Suppressor macrophage treated with lipopolysaccharide for 4 hours (primary cell): ENCODE measurements around the gene GINS2.

ENCODE experiments used
- DNase-seq: peaks from one replicate; pipeline ENCODE4 v3.0.0-alpha.2; 2020

GINS2 gene

GRCh38 chr16:85637808-85638647 is 50.7 kb downstream of the GINS2 start:
- no peak for DNase-seq

- DNase-seq: no peak
Measured at GRCh38 chr16:85637061-85637807, 51.5 kb downstream of the GINS2 start.

- DNase-seq: no peak
Measured at GRCh38 chr16:85636234-85636812, 52.4 kb downstream of the GINS2 start.

GRCh38 chr16:85635545-85636140 is 53.1 kb downstream of the GINS2 start:
- DNase-seq: no peak

- no peak for DNase-seq
Measured at GRCh38 chr16:85634747-85635544, 53.8 kb downstream of the GINS2 start.

GRCh38 chr16:85633888-85634287 is 54.9 kb downstream of the GINS2 start:
- no peak for DNase-seq

- DNase-seq: no peak
Measured at GRCh38 chr16:85633438-85633743, 55.4 kb downstream of the GINS2 start.

- DNase-seq: no peak
Measured at GRCh38 chr16:85632709-85633437, 55.9 kb downstream of the GINS2 start.

- no peak for DNase-seq
Measured at GRCh38 chr16:85631802-85632393, 56.9 kb downstream of the GINS2 start.

GRCh38 chr16:85631230-85631629 is 57.5 kb downstream of the GINS2 start:
- no peak for DNase-seq

GRCh38 chr16:85629853-85630252 is 58.9 kb downstream of the GINS2 start:
- no peak for DNase-seq

GRCh38 chr16:85629326-85629725 is 59.4 kb downstream of the GINS2 start:
- no peak for DNase-seq

- no peak for DNase-seq
Measured at GRCh38 chr16:85628645-85629044, 60.1 kb downstream of the GINS2 start.

- no peak for DNase-seq
Measured at GRCh38 chr16:85628265-85628556, 60.5 kb downstream of the GINS2 start.

- no peak for DNase-seq
Measured at GRCh38 chr16:85627526-85628264, 61.1 kb downstream of the GINS2 start.

- no peak for DNase-seq
Measured at GRCh38 chr16:85627089-85627488, 61.7 kb downstream of the GINS2 start.
